HK-2 (cell line): ENCODE measurements around the gene SLC22A1.
"Not testable (repeated sequence)": the region's sequence is repeated elsewhere in the genome, so short reads cannot be mapped to it uniquely, and the experiment has no call there.

Source experiments
- DNase-seq: peaks from one replicate; pipeline ENCODE4 v3.0.0-alpha.2; 2018; ENCODE audit not compliant: unreplicated experiment

The SLC22A1 gene

DNA sequence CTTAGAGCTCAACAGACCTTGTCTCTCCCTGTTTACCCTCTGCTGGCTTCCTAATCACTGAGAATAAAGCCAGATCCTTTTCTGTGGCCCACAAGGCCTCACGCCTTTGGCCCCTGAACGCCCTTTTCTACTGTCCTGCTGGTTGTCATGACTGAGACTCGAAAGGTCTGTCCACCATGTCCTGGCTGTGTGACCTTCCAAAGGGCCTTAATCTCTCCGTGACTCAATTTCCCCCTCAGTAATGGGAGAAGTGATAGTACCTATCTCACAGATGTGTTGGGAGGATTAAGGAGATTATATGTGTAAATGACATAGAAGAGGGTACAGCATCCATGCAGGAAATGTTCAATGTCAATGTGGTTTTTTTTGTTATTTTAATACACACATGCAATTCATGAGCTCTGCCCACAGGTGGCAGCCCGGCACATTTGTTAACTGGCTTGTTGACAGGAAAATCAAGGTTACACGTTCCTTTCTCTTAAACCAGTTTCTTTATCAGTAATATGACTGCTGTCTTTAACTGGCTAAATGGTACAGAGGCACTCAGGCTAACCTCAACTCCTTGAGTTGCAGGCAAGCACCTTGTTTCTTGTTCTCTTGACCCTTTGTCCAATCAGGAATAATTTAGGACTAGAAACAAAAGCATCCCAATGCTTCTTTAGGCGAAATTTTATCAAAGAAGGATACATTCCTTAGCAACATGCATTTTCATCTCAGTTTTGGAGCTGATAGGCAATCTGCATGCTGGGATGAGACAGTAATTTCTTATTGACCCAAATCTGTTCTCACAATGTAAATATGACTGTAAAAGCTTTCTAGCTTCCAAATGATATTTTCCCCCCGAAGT, 16.6 kb downstream of the SLC22A1 start:
- peak; percentile 53 for DNase-seq

DNA sequence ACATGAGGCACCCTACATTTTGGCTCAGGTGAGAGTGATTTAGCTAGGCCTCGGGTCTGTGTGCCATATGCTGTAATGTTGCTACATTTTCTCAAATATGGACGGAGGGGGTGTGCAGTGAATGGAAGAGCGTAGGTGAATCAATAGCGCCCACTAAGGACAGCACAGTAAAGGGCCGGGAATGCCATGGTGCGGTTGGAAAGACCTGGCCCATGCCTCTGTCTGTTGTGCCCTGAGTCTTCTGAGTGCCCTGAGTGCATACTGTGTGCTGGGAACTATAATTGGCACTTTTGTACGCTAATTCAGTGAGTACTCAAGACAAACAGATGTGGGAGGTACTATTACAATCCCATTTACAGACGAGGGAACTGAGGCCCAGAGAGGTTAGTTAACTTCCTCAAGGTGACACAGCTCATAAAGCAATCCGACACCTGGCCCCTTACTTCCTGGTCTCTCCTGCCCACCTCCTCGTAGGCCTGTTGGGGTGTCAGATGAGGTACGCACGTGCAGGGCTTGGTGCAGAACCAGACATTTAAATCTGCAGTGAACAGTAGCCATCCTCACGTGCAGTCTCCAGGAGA, 17.3 kb downstream of the SLC22A1 start:
- no peak for DNase-seq

DNA sequence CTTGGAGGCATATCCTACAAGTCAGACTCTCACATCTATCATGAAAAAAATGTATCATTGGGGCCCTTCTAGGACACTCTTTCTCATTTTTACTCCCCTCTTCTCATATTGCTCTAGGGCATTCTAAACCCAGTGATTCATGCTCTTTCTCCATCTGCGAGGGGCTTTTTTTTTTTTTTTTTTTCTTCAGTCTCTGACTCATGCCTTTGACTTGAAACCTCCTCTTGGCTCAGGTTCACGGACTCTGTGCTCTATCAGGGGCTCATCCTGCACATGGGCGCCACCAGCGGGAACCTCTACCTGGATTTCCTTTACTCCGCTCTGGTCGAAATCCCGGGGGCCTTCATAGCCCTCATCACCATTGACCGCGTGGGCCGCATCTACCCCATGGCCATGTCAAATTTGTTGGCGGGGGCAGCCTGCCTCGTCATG, 17.8 kb downstream of the SLC22A1 start:
- peak; percentile 28 for DNase-seq

DNA sequence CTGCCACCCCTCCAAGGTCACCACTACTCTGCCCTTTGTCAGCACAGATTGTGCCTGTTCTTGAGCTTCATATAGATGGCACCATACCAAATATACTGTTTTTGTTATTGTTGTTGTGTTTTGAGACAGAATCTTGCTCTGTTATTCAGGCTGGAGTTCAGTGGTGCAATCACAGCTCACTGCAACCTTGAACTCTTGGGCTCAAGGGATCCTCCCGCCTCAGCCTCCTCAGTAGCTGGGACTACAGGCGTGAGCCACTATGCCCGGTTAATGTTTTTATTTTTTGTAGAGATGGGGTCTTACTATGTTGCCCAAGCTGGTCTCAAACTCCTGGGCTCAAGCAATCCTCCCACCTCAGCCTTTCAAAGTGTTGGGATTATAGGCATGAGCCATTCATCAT, 18.9 kb downstream of the SLC22A1 start:
- not testable (repeated sequence) for DNase-seq

DNA sequence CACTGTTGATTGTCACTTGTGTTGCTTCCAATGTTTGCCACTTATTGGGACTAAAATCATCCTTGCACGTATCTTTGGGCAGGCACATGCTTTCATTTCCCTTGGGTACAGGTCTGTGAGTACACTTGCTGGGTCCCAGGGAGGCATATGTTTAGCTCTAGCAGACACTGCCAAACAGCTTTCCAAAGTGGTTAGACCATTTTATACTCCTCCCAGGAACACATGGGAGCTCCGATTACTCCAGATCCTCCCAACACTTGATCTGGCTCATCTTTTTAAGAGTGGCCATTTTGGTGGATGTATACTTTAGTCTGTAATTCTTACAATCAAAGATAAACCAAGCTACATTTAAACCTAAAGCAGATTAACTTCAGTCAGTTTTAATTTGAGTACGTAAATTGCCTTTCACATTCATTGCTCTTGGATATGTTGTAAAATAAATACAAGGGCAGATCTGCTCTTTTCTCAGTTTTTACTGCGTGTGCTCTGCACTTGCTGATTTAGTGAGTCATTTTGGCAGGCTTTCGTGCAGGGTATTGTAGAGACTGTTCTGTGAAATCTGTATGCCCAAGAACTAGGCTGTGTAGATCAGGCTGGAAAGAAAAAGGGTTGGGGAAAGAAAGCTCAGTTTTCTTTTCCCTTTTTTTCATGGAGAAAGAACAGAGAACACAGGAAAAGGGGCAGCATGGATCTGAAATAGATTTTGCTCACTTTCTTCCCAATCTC, 19.5 kb downstream of the SLC22A1 start:
- no peak for DNase-seq

DNA sequence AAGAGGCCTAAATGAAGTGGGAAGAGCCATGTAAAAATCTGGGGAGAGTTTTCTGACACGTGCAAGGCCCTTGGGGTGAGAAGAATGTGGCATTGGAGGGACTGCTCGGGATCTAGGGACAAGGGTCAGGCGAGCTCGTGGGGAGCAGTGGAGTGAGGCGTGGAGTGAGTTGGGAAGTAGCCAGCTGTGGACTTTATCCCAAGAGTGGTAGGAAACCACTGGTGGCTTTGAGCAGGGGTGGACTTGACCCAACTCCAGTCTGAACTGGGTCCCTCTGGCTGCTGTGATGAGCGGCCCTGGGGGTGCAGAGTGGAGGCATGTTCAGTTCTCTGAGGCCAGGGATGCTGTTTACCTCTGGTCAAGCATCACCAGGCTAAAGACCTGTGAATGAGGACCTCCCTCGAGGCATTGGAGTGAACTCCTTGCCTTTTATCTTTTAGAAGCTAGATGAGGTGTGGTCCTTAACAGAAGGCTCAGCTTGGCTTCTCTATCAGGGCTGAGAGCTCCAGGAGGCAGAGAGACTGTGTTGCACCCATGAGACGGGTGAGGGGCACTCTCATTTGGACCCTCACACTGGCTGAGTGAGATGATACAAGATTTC, 20.6 kb downstream of the SLC22A1 start:
- DNase-seq, result no peak

DNA sequence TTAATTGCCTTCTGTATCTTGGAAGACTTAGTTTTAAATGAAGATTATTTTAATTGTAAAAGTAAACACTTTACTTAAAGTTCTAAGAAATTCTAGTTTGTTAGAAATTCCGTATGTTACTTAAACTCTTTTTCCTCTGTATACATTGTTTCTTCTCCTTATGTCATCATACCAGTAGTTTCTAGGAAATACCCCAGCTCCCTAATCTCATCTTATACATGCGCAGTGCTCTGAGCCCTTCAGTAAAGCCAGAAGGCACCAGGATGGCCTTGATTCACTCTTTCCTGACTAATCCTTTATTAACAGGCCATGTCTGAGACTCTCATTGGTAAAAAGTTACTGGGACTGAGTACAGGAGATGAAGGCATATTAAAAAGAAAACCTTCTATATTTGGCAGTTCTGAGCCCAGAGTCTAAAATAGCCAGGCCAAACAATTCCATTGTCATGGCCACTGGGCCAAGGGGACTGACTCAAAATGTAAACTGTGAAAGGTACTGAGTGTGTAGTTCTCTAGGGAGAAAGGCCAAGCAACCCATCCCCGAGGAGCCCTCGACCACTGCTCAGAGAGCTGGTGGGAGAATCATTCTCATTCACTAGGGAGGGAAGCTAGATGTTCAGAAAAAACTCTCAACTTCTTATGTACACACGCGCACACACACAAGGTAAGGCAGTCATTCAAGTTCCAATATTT, 25.0 kb downstream of the SLC22A1 start:
- no peak for DNase-seq

DNA sequence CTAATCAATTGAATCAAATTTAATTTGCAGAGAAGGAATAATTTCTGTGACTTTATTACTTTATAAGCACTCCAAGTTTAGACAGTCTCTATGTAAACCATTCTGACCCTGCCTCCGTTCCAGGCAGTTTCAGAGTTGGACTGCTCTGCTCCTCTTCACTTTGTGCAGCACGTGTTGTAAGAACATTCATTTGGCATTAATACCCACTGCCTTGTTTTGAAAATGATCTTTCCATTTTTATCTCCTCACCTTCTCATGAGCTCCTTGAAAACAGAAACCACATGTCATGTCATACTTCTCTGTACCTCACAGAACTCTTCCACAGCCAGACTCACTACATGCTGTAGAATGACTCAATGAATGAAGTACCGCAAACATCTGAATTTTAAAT, 25.5 kb downstream of the SLC22A1 start:
- DNase-seq, result no peak

DNA sequence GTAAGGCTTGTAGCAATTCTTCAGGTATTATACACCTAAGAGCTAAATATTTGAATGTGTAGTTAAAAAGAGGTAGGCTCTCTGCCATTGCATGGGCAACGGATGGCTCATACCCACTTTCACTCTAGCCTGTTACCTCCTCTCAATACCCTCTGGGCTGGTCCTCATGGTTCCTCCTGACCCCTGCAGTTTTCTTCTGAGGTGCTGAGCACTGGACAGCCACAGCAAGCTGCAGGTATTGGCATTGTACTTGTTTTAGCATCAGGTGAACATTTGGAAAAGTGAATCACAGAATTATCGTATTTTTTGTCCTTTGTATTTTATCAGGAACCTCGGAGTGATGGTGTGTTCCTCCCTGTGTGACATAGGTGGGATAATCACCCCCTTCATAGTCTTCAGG, 32.9 kb downstream of the SLC22A1 start:
- no peak for DNase-seq

DNA sequence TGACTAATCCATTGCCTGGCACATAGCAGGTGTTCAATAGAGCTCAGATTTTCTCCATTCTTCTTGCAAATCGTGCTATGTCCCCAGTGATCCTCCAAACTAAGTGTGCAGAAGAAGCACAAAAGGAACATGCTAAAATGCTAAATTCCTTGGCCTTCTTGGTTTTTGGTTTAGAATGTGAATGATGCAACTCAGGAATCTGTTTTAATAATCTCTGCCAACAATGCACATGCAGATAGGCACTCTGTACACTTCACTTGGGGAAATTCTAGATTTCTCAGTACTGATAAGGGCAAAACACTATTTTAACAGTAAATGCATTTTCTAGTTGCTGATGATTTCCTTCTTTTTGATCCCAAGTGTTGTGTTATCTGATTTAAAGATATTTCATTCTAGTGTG, 35.2 kb downstream of the SLC22A1 start:
- DNase-seq, result no peak

DNA sequence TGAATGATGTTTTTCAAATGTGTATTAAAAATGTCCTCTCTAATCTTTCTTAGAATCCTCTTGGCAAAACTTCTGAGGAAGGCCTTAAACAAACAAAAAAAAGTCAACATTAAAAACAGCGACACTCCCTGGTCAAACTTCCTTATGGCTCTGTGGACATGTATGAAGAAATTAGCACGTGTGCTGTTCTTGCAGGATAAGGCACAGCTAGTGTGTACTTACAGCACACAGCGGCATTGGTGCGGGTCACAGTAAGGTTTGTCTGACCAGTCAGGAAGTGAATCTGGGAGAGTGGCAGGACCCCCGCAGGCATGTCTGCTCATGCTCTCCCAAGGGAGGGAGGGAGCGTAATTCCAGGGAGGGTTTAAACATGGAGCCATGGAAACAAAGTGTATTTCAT, 38.8 kb downstream of the SLC22A1 start:
- DNase-seq, result no peak

DNA sequence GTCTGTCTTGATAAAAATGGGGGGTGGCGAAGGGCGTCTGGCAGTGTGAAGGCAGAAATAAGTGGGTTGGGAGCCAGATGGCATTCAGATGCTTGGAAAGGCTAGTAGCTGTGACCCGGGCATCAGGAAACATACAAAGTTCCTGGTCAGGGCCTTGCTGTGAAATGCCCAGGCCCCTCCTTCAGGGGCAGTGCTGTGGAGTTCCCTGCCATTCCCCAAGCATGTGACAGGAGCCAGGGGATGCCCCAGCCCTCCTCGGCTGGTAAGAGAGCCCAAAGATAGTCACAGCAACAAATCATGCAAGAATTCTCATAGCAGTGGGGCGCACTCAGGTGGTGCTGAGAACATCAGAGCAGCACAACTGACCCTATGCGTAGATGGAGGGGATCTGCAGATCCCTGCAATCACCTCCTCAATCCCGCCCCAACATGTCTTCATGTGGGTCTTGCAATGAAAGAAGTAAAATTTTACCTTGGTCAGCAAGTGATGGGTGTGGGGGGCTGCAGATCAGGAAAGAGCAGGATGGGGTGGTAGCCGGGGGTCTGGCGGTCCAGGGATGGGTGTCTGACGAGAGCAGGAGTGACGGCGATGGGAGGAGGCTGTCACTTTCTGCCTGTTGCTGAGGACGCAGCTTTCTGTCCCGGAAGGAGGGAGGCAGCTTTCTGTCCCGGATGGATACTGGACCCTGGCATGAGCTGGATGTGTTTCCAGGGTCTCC, 39.5 kb downstream of the SLC22A1 start:
- DNase-seq, result no peak

DNA sequence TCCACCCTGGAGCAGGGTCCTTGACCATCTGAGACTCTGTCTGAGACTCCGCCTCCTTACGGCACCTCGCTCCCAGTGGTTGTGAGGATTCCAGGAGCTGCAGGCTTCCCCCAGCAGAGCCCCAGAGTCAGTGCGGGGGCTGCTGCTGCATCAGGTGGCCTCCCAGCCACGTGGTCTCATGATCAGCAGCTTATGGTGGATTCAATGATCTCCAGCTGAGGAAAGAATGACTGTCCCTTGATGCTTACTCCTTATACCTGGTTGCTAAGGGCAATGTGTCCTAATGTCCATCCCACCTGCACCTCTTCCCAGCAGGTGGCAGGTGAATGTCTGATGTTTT, 40.0 kb downstream of the SLC22A1 start:
- DNase-seq, result no peak

DNA sequence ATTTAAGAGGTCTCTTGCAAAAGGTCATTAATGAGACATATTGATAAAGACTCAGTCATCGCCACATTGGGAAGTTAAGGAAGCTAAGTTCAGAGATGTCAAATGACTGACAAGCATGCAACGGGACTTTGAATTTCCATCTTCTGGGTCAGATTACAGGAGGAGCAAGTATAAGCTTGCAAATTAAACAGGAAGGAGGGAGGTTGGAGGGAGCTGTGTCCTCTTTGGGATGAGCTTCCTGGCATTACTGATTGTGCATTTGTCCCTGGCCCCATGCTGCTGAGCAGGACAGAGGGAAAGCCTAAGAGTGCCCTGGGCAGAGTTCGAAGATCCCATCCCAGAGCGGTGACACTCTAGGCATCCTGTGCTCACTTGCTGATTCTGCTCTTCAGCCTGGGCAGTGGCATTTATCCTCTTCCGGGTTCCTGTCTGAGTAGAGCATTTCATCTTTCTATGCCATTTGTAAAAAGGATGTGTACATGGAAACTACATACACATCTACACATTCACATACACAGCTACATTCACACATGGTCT, 40.5 kb downstream of the SLC22A1 start:
- DNase-seq, result no peak

DNA sequence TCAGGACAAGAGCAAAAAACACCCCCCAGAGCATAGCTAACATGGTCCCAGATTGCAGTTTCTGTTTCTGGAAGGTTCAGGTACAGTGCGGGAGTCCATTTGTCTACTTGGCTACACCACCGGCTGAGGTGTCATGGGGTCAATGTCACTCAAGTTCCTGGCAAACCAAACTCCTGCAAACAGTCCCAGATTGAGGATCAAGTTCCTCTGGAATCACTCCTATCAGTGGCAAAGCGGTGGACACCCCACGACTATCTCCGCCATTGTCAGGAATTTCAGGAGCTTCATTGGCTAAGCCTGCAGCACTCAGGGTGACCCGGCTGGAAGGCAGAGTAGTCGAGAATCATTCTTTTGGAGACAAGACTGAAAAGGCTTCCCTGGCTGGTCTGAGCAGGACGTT, 41.8 kb downstream of the SLC22A1 start:
- no peak for DNase-seq

DNA sequence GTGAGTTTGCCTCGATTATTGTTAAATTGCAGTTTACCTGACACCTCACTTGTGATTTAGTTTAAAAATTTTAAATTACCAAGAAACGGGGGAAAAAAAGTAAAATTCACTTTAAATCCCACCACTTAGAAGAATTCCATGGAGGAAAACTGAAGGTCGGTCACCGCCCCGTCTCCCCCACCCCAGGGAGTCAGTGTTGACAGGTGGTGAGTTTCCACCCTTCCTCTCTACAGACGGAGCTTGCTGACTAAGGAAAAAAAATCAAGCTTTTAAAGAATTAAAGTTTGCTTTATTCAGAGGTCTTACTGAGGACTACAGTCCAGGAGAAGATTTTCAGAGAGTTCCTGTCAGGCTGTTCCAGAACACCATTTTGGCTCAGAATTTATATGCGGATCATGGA, 42.3 kb downstream of the SLC22A1 start:
- no peak for DNase-seq

DNA sequence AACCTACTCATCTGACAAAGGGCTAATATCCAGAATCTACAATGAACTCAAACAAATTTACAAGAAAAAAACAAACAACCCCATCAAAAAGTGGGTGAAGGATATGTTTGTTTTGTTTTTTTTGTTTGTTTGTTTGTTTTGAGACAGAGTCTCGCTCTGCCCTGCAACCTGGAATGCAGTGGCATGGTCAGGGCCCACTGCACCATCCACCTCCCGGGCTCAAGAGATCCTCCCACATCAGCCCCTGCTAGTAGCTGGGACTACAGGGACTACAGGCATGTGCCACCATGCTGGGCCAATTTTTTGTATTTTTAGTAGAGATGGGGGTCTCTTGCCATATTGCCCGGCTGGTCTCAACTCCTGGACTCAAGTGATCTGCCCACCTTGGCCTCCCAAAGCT, 44.3 kb downstream of the SLC22A1 start:
- DNase-seq, result not testable (repeated sequence)

DNA sequence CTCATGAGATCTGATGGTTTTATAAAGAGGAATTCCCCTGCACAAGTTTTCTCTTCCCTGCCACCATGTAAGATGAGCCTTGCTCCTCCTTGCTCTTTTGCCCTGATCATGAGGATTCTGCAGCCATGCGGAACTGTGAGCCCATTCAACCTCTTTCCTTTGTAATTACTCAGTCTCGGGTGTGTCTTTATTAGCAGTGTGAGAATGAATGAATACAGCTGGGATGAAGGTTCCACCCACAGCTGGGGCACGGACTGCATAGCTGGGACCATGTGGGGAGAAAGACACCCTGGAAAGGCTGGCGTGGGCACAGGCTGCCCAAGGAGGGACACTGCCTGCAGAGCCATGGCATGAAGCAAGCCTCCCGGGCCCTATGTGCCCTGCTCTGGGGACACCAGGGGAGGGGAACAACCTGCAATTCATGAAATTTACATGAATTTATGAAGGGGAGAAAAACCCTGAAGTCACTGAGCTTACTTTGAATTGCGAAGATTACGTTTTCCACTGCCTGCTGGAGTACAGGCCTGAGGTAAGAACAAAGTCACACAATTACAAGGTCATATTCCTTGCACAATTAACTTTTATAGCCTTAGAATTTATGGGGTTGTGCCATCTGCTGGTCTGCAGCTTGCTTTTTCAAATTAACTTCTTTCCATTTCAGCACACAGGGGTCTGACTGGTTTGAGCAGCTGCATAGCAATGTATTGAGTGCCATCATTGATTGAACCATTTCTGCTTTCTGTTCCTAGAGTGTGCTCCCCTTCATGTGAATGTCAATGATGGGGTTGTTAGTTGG, 46.2 kb downstream of the SLC22A1 start:
- peak; percentile 21 for DNase-seq

DNA sequence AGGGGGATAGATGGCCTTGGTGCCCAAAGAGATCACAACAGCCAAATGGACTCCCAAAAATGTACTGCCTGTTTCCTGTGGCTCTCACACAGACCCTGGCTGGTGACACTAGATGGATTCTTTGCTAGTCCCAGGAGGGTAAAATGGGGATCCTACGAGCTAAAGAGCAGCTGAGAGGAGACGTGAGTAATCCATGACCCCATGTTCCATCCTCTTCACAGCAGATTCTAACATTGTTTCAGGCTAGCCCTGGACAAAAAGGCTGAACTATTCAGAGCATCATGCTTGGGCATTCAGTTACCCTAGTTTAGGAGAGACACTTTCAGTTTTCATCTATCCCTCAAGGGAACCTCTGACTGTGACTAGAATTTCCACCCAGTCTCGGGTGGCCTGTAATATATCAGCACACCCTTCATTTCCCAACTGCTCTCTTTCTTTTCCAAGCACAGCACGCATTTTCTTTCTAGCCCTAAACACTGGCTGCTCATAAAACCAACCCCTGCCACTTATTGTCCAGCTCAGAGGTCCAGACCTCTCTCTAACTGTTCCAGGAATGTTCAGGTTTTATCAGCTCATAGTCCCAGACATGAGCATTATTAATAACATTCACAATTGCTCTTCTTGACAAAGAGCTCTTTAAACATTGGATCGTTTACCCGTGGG, 48.5 kb downstream of the SLC22A1 start:
- no peak for DNase-seq

DNA sequence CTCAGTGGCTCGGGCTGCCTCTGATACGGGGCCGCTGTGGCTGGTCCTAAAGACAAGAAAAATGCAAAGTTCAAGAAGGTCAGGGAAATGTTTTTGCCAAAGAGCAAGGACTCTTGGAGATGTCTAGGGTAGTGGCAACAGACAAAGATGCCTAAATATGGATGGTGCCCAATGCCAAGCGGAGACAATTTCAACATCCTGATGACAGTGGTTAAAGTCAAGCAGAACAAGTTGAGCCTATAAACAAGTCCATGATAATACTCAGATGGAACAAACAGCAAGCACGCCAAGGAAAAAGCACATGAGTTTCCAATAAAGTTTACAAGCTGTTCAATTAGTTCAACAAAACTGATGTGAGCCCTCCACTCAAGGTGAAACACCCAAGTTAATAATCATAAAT, 51.1 kb downstream of the SLC22A1 start:
- no peak for DNase-seq
